Forelimb muscle (tissue), 1 donor: ENCODE measurements around the gene ZNF674. TPM values are rescaled to one million over a fixed set of nuclear protein-coding genes. Genes with fewer than 3 reads are reported as not detected.
"Not testable (repeated sequence)": the region's sequence is repeated elsewhere in the genome, so short reads cannot be mapped to it uniquely, and the experiment has no call there.

Source experiments
- DNase-seq: peaks from one replicate; pipeline ENCODE4 v3.0.0-alpha.2; 2013; ENCODE audit warnings: low read depth
- polyA plus RNA-seq: library from polyadenylated mRNA; unstranded; fragments of 120-200 nt; gene quantifications from one replicate; pipeline ENCODE4 v1.2.1, GENCODE V29; 2013; ENCODE audit not compliant: insufficient read length

ZNF674 gene
- polyA plus RNA-seq, 1 donor = 3.5 TPM

DNA sequence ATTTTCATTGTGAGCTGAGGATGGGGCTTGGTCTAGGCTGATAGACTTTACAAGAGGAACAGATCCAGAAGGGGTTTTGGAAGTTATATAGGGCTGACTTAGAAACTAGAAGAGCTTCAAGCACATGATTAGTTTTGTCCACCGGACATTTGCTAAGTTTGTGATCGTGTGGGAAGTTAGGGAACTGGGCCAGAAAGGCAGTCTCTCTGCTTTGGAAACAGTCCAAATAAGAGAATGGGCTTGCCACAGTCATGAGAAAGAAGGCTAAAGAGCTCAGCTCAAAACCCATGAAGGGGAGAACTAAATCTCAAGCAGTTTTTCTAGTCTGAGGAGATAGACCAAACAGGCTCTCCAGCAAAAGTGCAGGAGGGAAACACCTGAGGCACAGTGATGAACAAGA is 67.8 kb downstream of the ZNF674 start:
- no peak for DNase-seq

DNA sequence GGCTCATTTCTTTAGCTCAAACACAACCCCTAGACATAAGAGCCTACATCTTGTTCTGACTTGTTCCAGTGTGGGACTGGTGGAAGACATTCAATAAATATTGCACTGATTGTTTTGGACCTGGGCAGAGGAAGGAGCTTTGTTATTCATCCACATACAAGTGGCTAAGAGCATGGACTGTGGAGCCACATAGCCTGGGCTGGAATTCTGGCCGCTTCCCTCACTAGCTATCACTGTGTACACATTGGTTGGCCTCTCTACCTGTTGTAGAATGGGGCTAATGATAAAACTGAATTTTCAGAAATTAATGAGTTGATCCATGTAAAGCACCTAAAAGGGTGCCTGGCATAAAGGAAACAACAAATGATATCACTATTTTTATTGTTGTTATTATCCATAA is 80.0 kb downstream of the ZNF674 start:
- DNase-seq = no peak

DNA sequence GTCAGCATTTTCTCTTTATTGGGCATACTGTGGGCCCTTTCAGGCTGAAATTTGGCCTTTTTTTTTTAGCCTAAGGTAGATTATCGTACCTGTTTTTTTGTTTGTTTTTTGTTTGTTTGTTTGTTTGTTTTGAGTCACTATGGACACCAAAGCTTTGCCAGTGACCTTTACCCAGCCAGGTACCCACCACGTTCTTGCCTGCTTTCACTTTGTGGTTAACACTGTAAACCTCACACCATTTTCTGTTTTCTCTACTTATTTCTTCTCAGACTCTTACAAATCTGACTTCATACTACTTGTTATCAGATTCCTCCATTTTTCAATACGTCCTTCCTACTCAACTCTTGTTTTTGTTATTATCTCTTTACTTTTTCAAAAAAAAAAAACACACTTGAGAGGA is 81.5 kb downstream of the ZNF674 start:
- DNase-seq = no peak

GRCh38 chrX:46461660-46462191 is 83.5 kb downstream of the ZNF674 start:
- DNase-seq = no peak

GRCh38 chrX:46460801-46461659 is 84.2 kb downstream of the ZNF674 start:
- not testable (repeated sequence) for DNase-seq

DNA sequence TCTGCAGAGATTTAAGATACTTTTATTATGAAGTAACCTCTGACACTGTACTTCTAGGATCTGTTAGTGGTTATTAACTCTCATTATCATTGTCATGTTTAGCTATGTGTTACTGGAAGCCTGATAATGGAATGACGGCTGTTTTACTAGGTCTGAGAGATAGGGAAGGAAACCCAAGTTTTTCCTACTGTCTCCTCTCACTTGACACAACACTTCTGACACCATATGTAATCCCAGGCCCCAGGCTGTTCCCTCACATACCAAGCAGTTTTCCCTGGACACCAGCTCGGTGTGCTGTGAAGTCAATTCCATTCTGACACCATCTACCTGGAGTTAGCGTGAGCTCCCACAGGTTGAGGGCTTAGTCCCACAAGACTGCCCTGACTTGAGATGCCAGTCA is 85.6 kb downstream of the ZNF674 start:
- DNase-seq = no peak

DNA sequence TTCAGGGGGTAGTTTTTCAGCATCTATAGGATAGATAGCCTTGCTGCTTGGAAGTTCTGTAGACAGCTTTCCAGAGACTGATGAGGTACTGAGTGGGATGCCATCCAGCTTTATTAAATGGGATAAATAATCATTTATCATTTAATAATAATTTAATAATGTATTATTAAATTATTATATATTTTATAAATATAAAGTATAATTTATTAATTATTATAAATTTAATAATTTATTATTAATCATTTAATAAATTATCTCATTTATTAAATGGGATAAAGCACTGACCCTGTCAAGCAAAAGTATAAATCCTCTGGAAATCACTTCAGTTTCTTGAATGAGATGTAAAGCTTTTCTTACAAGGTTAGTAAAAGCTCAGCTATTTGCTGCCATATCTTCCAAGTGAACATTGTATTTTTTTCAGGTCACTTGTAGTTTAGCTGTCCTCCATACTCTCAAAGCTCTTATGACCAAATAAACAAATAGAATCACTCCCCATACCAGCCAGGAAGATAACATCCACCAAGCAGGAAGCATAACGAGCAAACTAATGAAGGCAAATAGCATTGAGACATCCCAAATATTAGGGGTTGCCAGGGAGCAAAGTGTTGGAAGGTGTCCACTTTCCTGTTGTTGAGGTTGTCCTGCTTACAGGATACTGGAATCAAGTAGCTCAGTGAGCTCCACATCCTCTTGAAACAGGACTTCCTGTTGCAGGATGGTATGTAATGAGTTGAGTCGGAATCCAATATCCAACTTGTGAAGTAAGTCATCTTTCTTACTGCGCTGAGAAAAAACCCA is 88.9 kb downstream of the ZNF674 start:
- DNase-seq = no peak

Other genes starting within 250 kb of the ZNF674 start
- gene CHST7, start 28.3 kb upstream of the ZNF674 start, polyA plus RNA-seq = 4.0 TPM
- gene SLC9A7, start 213.7 kb upstream of the ZNF674 start, polyA plus RNA-seq = 8.9 TPM